Measurements from ENCODE around the gene PPP2R2C.

GRCh38 chr4:6328526-6328925 lies 143.9 kb downstream of the PPP2R2C start:
- TF ChIP-seq CTCF (optimal IDR thresholded peaks at IDR 0.05 in 1 of 3, IDR thresholded peaks at IDR 0.05 in 1 of 3, conservative IDR thresholded peaks at IDR 0.05 in 1 of 3; ENCODE audit: extremely low read depth in 1 of 3, insufficient read depth in 2 of 3, low read length in 3 of 3) (no peak), EZH2 (IDR thresholded peaks at IDR 0.05; ENCODE audit: low read length) (no peak)
